HepG2 (cell line): ENCODE measurements around the gene KAT6B. TPM values are rescaled to one million over a fixed set of nuclear protein-coding genes. Genes with fewer than 3 reads are reported as not detected.

Source experiments
- ATAC-seq: fragments of 200-7000 bp; cut with Tn5 transposase; 3 replicates; pipeline ENCODE4 v1.9.1; 2020; ENCODE audit warnings: mild to moderate bottlenecking, moderate library complexity
- BruUV-seq: library from RNA; stranded (reverse); fragments of 400-500 nt; replicated peaks from 2 replicates; lab custom pipeline; 2021; lab: Mats Ljungman, UMichigan
- CTCF ChIA-PET: fragments of 300-600 bp; formaldehyde crosslinking; extraction: SDS; loops from one replicate; lab custom pipeline; 2021; ENCODE audit warnings: low total read pairs, inconsistent platforms, low intra/inter-chr PET ratio; lab: Yijun Ruan, JAX
- POLR2A ChIA-PET: fragments of 350-600 bp; sonication (Branson Sonifier 250); formaldehyde crosslinking; loops from one replicate; lab custom pipeline; 2020; ENCODE audit warnings: antibody characterized with exemption, inconsistent platforms; lab: Yijun Ruan, JAX
- DNase-seq: peaks from one replicate; pipeline ENCODE4 v3.0.0-alpha.2; 2015; ENCODE audit warnings: low spot score
- FAIRE-seq: peaks from 3 replicates; lab custom pipeline; 2011; peaks lifted over from hg19 to GRCh38; lab: Jason Lieb, UNC
- H2AFZ ChIP-seq: one replicate; pipeline ENCODE4 v1.6.1; 2011; ENCODE audit warnings: low read length, inconsistent platforms
- H3K27ac ChIP-seq: fragments of 300-600 bp; 3 replicates; pipeline ENCODE4 v1.8.0; 2011; ENCODE audit warnings: mixed run types, mild to moderate bottlenecking, mixed read lengths, low read length, inconsistent platforms; ENCODE audit not compliant: insufficient read depth; ENCODE audit errors: extremely low read length
- H3K27me3 ChIP-seq, 2 experiments: fragments of 200-600 bp in 1 of 2; 2 replicates in 1 of 2; 3 replicates in 1 of 2; pipeline versions ENCODE4 v1.6.0 to v1.8.0; 2011; ENCODE audit warnings: low read length in 2 of 2, mild to moderate bottlenecking in 2 of 2, moderate library complexity in 2 of 2, inconsistent platforms in 1 of 2; ENCODE audit not compliant: insufficient read depth in 2 of 2, control insufficient read depth in 1 of 2
- H3K36me3 ChIP-seq, 2 experiments: fragments of 200-600 bp in 1 of 2; replicated peaks in 1 of 2; 2 replicates in 1 of 2; 3 replicates in 1 of 2; pipeline versions ENCODE4 v1.5.1 to v1.8.0; 2011; ENCODE audit warnings: low read length in 2 of 2, inconsistent platforms in 1 of 2; ENCODE audit not compliant: insufficient read depth in 2 of 2, control insufficient read depth in 1 of 2
- H3K4me1 ChIP-seq: 2 replicates; pipeline ENCODE4 v1.5.1; 2012; ENCODE audit warnings: low read length, inconsistent platforms; ENCODE audit not compliant: insufficient read depth
- H3K4me2 ChIP-seq: 2 replicates; pipeline ENCODE4 v1.6.0; 2011; ENCODE audit warnings: low read depth, low read length, inconsistent platforms
- H3K4me3 ChIP-seq, 3 experiments: fragments of 200-600 bp in 1 of 3; sonication (generic), shearing (Covaris generic) in 1 of 3; replicated peaks in 1 of 3; 2 replicates each; pipeline ENCODE4 v1.5.1; 2011 to 2016; ENCODE audit warnings: low read length in 3 of 3, inconsistent platforms in 2 of 3, low read depth in 2 of 3, mild to moderate bottlenecking in 2 of 3, control low read depth in 1 of 3, mixed read lengths in 1 of 3; ENCODE audit not compliant: insufficient read depth in 1 of 3
- H3K79me2 ChIP-seq: one replicate; pipeline ENCODE4 v1.6.1; 2011; ENCODE audit warnings: low read length, inconsistent platforms; ENCODE audit not compliant: insufficient read depth
- H3K9ac ChIP-seq: 2 replicates; pipeline ENCODE4 v1.6.0; 2011; ENCODE audit warnings: mild to moderate bottlenecking, low read depth, low read length, inconsistent platforms; ENCODE audit not compliant: insufficient read depth
- H3K9me3 ChIP-seq: 2 replicates; pipeline ENCODE4 v1.5.1; 2012; ENCODE audit warnings: mild to moderate bottlenecking, low read length
- H4K20me1 ChIP-seq: 2 replicates; pipeline ENCODE4 v1.6.0; 2011; ENCODE audit warnings: inconsistent platforms, mild to moderate bottlenecking, low read length, moderate library complexity; ENCODE audit not compliant: insufficient read depth
- HMG20A ChIP-seq: IDR thresholded peaks from 2 replicates; pipeline ENCODE4 v1.6.1; 2016; ENCODE audit warnings: borderline replicate concordance
- HNRNPUL1 ChIP-seq: fragments of 200-400 bp; formaldehyde crosslinking; IDR thresholded peaks from 2 replicates; pipeline ENCODE4 v1.6.1; 2017; ENCODE audit warnings: low read depth, mild to moderate bottlenecking, low read length, moderate library complexity
- KDM5A ChIP-seq: fragments of 200-600 bp; sonication (generic); IDR thresholded peaks from 2 replicates; pipeline ENCODE4 v1.7.0; 2018; ENCODE audit warnings: antibody characterized with exemption, mild to moderate bottlenecking, low read length, borderline replicate concordance
- NR2F2 ChIP-seq: IDR thresholded peaks from 2 replicates; pipeline ENCODE4 v1.6.1; 2012; ENCODE audit warnings: low read depth, inconsistent platforms, borderline replicate concordance
- SALL2 ChIP-seq: sonication (generic); formaldehyde crosslinking; IDR thresholded peaks from 2 replicates; pipeline ENCODE4 v1.8.1; 2023; ENCODE audit warnings: mild to moderate bottlenecking, missing genetic modification reagents, inconsistent platforms
- TOE1 ChIP-seq: sonication (generic); formaldehyde crosslinking; IDR thresholded peaks from 2 replicates; pipeline ENCODE4 v1.4.0; 2020; ENCODE audit warnings: mild to moderate bottlenecking, missing genetic modification reagents
- ZNF598 ChIP-seq: sonication (generic); formaldehyde crosslinking; IDR thresholded peaks from 2 replicates; pipeline ENCODE4 v1.5.1; 2020; ENCODE audit warnings: mild to moderate bottlenecking, missing genetic modification reagents, borderline replicate concordance
- WGBS: methylation state at CpG from one replicate; pipeline ENCODE4 v1.1.6; 2017; ENCODE audit warnings: low lambda C conversion rate; 5-methylcytosine and 5-hydroxymethylcytosine counted together
- in situ Hi-C: cut with HindIII; loops from 2 replicates; pipeline ENCODE4 v1.10.0; 2017; ENCODE audit warnings: low pct_unique_long_range_greater_than_20kb; ENCODE audit not compliant: extremely low pct_ligation_motif_present
- intact Hi-C: fragments of 100-400 bp; cut with micrococcal nuclease; formaldehyde crosslinking; loops from one replicate; pipeline ENCODE4 v1.10.0; 2022; ENCODE audit not compliant: unreplicated experiment
- polyA plus RNA-seq, 8 experiments: library from polyadenylated mRNA; depleted of rRNA in 3 of 8; stranded (reverse) in 7 of 8; unstranded in 1 of 8; fragments of >200 nt; fragmentation: Illumina TruSeq in 4 of 8; extraction: Trizol in 4 of 8; gene quantifications; 2 replicates each; pipeline versions ENCODE4 v1.2.1 to v1.2.3, GENCODE V29; 2011 to 2016; ENCODE audit warnings: low read depth in 4 of 8, missing spikeins in 1 of 8, mixed read lengths in 1 of 8; ENCODE audit not compliant: insufficient read depth in 1 of 8
- total RNA-seq, 5 experiments: library from RNA; depleted of rRNA; stranded (reverse); fragments of >200 nt; fragmentation: Illumina TruSeq; extraction: Trizol; gene quantifications; 2 replicates each; pipeline ENCODE4 v1.2.3, GENCODE V29; 2016; ENCODE audit warnings: low read depth in 1 of 5
- TF ChIP-seq, protein P1 (sequence below), 2 experiments: sonication (generic) in 1 of 2; formaldehyde crosslinking in 1 of 2; IDR thresholded peaks; 2 replicates each; pipeline versions ENCODE4 v1.4.0 to v1.6.1; 2016 to 2020; ENCODE audit warnings: borderline replicate concordance in 1 of 2, low read depth in 1 of 2, mild to moderate bottlenecking in 1 of 2, missing genetic modification reagents in 1 of 2
- TF ChIP-seq, protein P2 (sequence below): sonication (generic); formaldehyde crosslinking; IDR thresholded peaks from 2 replicates; pipeline ENCODE4 v1.9.0; 2021; ENCODE audit warnings: missing genetic modification reagents, borderline replicate concordance
- TF ChIP-seq, protein P3 (sequence below): IDR thresholded peaks from 2 replicates; pipeline ENCODE4 v1.6.1; 2016; ENCODE audit warnings: low read depth, control low read depth

KAT6B gene
- total and polyA plus RNA-seq, 2 of the 13 experiments (the other 11 are each of a cell fraction or from before 2014, with no cell fraction given): 3.0 to 9.5 TPM

GRCh38 chr10:75050149-75050919 lies 223.9 kb downstream of the KAT6B start:
- Histone ChIP-seq H2AFZ (no peak overlapping the region), H3K4me3 (no peak overlapping the region), H3K27ac (no peak overlapping the region), H3K9ac (no peak overlapping the region), H3K79me2 (no peaks in the 10 kb centered on the region), H3K4me2 (peak overlapping the region; percentile 27; the same call in 1 of the 2 replicates), H4K20me1 (no peaks in the 10 kb centered on the region), H3K36me3 (no peaks in the 10 kb centered on the region), H3K9me3 (no peaks in the 10 kb centered on the region), H3K4me1 (peaks cover 2% of the 10 kb centered on the region; the same call in 1 of the 2 replicates), H3K27me3 (peaks cover 3 to 7% of the 10 kb centered on the region in 2 experiments; a peak in 2 of 5 replicates)
- intact Hi-C loops: no loop called here
- DNase-seq (no peak), FAIRE-seq (no peak), ATAC-seq (0 out of 3 replicates have a peak, but pooled peaks have one; percentile 29)
- in situ Hi-C loops: no loop called here
- CTCF ChIA-PET: no interaction called here
- 59% methylated on average over 9 of the region's 14 CpGs for WGBS
- BruUV-seq: no TSS peak
- POLR2A ChIA-PET: no interaction called here
- TF ChIP-seq, protein P1, sequence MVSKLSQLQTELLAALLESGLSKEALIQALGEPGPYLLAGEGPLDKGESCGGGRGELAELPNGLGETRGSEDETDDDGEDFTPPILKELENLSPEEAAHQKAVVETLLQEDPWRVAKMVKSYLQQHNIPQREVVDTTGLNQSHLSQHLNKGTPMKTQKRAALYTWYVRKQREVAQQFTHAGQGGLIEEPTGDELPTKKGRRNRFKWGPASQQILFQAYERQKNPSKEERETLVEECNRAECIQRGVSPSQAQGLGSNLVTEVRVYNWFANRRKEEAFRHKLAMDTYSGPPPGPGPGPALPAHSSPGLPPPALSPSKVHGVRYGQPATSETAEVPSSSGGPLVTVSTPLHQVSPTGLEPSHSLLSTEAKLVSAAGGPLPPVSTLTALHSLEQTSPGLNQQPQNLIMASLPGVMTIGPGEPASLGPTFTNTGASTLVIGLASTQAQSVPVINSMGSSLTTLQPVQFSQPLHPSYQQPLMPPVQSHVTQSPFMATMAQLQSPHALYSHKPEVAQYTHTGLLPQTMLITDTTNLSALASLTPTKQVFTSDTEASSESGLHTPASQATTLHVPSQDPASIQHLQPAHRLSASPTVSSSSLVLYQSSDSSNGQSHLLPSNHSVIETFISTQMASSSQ (IDR thresholded peaks at IDR 0.05; ENCODE audit: low read depth): no peak
- TF ChIP-seq, protein P1 (CRISPR knock-in tag; IDR thresholded peaks at IDR 0.05; ENCODE audit: borderline replicate concordance): no peak
- TF ChIP-seq HNRNPUL1 (no peak), KDM5A (no peak), ZNF598 (CRISPR knock-in tag) (no peak), HMG20A (no peak), SALL2 (CRISPR knock-in tag) (no peak), TOE1 (CRISPR knock-in tag) (no peak), NR2F2 (no peak)
- TF ChIP-seq, protein P2, sequence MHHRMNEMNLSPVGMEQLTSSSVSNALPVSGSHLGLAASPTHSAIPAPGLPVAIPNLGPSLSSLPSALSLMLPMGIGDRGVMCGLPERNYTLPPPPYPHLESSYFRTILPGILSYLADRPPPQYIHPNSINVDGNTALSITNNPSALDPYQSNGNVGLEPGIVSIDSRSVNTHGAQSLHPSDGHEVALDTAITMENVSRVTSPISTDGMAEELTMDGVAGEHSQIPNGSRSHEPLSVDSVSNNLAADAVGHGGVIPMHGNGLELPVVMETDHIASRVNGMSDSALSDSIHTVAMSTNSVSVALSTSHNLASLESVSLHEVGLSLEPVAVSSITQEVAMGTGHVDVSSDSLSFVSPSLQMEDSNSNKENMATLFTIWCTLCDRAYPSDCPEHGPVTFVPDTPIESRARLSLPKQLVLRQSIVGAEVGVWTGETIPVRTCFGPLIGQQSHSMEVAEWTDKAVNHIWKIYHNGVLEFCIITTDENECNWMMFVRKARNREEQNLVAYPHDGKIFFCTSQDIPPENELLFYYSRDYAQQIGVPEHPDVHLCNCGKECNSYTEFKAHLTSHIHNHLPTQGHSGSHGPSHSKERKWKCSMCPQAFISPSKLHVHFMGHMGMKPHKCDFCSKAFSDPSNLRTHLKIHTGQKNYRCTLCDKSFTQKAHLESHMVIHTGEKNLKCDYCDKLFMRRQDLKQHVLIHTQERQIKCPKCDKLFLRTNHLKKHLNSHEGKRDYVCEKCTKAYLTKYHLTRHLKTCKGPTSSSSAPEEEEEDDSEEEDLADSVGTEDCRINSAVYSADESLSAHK (CRISPR knock-in tag): no peak
- TF ChIP-seq, protein P3, sequence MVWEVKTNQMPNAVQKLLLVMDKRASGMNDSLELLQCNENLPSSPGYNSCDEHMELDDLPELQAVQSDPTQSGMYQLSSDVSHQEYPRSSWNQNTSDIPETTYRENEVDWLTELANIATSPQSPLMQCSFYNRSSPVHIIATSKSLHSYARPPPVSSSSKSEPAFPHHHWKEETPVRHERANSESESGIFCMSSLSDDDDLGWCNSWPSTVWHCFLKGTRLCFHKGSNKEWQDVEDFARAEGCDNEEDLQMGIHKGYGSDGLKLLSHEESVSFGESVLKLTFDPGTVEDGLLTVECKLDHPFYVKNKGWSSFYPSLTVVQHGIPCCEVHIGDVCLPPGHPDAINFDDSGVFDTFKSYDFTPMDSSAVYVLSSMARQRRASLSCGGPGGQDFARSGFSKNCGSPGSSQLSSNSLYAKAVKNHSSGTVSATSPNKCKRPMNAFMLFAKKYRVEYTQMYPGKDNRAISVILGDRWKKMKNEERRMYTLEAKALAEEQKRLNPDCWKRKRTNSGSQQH (CRISPR knock-in tag): no peak
